HG02870 (cell line): ENCODE measurements around the gene OAF.

Experiments used
- ATAC-seq: cut with Tn5 transposase; IDR thresholded peaks from one replicate; pipeline ENCODE4 v1.9.1; 2021; ENCODE audit warnings: mild to moderate bottlenecking, moderate library complexity; ENCODE audit not compliant: unreplicated experiment

The OAF gene

DNA sequence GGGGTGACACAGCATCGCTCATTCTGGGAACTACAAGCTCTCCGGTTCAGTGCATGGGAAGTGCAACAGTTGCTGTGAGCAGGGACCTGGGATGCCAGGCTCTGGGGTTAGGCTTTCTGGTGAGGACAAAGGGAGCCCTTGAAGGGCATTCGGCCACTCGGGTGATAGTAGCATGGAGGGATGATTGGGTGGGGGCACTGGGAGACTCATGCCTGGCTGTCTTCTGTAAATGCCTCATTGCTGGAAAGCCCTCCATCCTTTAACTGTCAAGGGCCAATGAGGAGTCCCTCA, 9.9 kb downstream of the OAF start:
- no peak for ATAC-seq

DNA sequence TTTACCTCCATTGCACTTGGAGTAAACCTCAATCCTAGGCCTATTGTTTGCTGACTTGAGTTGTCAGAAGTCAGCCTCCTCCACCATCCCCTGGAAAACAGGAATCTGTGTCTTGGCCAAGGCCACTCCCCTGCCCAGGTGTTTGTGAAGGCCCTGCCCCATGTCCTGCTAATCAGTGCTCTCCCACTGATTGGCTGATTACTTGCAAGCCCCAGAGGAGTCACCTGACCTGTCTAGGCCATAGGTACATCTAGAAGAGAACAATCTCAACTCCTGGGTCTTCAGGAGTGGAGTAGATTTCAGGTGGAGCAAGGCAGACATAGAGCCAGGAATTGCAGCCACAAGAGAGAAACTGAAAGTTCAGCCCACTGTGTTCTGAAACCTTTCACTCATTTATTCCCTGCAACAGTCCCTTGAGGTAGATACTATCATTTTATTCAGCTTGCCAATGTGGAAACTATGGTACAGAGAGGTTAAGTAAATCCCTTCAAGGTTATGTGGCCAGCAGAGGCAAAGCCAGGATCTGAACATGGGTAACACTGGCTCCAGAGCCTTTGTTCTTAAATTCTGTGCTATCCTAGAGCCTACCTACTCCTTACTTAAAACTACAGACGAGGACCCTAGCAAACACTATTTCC, 10.4 kb downstream of the OAF start:
- ATAC-seq: no peak

DNA sequence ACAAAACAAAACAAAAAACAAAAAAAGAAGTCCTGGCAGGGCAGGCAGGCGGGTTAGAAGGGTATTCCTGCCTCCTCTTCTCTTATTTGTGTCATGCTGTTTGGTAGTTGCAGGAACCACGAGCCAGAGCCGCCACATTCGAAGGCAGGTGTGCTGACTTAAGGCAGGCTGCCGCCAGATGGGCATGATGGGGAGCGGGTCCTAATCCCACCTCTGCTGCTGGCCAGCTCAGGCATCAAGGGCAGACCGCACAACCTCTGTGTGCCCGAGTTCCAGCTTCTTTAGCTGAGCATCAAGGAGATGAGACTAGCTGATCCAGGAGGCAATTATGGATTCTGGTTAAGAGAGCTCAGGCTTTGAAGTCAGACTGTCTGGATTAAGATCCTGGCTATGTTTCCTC, 12.1 kb downstream of the OAF start:
- ATAC-seq: no peak

DNA sequence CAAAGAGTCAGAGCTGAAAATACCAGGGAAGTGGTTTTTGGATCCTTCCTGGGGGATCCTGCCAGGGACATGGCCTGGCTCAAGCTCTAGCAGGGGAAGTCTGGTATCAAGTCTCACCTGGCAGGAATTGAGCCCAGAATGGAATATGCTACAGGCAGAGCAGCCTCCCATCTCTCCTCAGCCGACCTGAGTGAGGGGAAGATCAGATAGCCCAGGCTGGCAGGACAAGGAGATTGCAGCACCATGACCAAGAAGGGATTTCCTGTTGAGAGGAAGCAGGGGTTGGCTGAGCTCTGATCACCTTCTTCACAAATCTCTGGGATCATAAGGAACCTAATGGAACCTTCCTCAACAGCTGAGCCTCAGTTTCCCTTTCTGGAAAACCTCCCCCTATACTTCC, 13.0 kb downstream of the OAF start:
- no peak for ATAC-seq

DNA sequence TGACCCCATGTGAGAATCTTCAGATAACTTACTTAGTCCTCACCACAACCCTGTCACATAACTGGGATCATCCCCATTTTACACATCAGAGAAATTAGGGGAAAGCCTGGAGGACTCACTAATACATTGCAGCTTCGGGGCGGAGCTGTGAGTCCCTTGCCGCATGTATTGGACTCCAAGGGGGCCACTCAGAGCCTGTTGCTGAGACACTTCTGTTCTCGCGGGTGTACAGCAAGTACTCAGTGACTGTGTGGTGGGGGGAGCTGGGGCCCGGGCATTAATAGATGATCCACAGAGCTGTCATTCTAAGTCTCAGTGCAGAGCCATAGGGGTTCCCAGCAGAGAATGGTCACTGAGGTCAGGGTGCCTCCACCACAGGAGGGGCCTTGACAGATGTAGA, 13.5 kb downstream of the OAF start:
- no peak for ATAC-seq

DNA sequence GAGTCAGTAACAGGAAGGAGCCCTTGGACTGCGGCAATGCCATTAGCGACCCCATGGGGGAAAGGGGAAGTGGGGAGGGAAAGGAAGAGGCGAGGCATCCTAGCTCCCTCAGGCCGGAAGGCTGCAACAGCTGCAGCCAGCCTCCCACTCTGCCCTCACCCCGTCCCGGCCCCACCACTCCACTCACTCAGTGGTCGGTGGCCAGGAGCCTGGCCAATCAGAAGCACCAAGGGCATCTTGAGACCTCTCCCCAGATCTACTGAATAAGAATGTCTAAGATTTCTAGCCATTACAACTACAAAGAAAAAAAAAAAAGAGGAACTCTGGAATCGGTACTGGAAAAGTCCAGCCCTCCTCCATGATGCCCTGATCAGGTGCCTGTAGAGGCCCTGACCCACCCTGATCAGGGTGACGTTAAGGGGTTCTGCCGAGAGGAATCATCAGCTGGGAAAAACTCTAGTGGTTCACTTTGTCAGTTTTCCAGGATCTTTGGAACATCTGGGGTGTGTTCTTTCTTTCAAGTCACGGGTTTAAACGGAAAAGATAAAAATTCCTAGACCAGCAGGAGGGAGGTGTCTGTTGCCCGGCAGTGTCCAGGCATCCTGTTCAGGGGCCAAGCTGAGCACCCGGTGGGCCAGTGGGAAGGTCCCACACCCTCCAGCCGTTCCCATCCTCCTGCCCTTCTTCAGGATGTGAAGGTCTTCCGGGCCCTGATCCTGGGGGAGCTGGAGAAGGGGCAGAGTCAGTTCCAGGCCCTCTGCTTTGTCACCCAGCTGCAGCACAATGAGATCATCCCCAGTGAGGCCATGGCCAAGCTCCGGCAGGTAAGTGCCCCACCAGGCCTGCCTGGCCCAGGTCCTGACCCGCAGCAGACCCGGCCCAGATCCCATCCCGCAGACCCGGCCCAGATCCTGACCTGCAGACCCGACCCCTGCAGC, 14.4 kb downstream of the OAF start:
- ATAC-seq: no peak

DNA sequence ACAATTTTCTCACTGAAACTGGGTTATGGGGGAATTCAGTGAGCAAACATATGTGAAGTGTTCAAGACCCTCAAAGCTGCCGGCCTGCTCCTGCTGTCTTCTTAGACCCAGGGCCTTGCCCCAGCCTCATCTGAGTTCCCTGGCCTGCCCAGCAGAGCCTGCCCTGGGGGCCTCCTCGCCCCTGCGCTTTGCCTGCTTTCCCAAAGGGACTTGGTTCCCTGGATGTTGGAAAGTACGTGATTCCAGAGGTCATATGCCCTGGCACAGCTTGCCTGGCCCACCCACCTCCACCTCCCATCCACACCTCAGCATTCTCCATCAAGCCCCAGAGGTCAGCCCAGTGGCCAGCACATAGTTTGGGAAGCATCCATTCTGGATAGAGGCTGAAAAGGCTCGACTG, 15.4 kb downstream of the OAF start:
- ATAC-seq: no peak

DNA sequence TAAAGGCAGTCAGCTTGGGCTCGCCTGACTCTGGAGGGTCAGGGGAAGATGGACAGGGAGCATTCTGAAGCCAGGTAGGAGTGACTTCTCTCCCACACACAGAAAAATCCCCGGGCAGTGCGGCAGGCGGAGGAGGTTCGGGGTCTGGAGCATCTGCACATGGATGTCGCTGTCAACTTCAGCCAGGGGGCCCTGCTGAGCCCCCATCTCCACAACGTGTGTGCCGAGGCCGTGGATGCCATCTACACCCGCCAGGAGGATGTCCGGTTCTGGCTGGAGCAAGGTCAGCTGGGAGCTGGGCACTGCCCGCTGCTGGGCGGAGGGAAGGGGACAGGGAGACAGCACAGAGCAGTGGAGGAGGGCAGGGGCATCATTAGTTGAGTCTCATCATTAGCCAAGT, 15.9 kb downstream of the OAF start:
- ATAC-seq: no peak

DNA sequence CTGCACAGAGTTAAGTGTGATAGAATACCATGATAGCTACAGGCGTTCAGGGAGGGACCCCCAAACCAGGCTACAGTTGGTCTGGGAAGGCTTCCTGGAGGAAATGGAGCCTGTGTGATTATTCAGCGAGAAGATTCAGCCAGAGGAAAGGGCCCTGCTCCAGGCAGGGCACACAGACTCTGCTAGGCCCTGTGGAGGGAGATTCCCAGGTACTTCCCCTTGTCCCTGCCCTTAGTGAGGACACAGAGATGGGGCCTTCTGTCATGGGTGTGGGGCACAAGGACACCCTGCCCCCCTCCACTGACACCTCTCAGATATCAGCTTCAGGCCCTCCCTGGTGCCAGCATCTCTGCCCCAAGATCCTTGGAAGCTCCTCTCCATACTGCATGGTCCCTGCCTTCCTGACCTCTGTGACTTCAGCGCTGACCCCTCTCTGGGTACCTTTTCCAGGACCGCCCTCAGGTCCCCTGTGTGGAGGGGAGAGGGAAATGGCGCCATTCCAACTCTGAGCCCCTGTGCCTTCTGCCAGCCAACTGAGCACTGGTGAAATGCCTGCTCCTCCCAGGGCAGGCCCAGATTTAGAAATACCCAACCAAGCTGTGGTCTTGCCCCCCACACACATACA, 16.5 kb downstream of the OAF start:
- no peak for ATAC-seq

DNA sequence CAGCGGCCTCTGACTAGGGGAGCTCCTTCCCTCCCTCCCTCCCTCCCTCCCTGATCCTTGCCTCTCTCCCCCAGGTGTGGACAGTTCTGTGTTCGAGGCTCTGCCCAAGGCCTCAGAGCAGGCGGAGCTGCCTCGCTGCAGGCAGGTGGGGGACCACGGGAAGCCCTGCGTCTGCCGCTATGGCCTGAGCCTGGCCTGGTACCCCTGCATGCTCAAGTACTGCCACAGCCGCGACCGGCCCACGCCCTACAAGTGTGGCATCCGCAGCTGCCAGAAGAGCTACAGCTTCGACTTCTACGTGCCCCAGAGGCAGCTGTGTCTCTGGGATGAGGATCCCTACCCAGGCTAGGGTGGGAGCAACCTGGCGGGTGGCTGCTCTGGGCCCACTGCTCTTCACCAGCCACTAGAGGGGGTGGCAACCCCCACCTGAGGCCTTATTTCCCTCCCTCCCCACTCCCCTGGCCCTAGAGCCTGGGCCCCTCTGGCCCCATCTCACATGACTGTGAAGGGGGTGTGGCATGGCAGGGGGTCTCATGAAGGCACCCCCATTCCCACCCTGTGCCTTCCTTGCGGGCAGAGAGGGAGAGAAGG, 18.1 kb downstream of the OAF start:
- ATAC-seq: no peak

DNA sequence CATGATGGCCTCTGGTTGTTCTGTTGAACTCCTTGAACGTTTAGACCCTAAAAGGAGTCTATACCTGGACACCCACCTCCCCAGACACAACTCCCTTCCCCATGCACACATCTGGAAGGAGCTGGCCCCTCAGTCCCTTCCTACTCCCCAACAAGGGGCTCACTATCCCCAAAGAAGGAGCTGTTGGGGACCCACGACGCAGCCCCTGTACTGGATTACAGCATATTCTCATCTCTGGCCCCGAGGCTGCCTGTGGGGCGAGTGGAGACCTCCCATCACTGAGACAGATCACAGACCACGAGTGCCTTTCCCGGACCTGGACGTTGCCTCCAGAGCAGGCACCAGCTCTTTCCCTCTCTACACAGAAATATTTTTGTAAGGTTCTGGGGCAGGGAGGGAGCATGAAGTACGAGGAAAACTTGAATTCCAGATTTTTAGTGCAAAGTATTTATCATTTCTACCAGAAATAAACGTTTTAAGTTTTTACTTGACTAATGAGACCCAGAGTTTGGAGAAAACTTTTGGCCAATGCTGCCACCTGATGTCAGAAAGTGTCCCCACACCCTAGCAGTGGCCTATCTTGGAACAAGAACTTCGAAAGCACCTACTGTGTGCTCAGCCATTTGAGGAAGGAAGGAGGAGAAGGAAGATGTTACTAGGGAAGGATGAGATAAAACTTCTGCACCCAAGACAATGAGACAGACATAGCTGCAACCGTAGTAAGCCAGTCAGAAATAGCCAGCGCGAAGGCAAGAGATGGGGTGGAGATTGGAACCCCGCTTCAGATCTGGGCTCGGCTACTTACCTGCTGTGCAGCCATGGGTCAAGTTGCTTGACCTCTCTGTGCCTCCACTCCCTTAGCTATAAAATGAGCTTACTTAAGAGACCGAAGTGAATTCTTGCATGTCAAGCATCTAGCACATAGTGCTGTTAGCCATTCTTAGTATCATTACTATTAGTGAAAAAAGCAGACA, 18.9 kb downstream of the OAF start:
- no peak for ATAC-seq

DNA sequence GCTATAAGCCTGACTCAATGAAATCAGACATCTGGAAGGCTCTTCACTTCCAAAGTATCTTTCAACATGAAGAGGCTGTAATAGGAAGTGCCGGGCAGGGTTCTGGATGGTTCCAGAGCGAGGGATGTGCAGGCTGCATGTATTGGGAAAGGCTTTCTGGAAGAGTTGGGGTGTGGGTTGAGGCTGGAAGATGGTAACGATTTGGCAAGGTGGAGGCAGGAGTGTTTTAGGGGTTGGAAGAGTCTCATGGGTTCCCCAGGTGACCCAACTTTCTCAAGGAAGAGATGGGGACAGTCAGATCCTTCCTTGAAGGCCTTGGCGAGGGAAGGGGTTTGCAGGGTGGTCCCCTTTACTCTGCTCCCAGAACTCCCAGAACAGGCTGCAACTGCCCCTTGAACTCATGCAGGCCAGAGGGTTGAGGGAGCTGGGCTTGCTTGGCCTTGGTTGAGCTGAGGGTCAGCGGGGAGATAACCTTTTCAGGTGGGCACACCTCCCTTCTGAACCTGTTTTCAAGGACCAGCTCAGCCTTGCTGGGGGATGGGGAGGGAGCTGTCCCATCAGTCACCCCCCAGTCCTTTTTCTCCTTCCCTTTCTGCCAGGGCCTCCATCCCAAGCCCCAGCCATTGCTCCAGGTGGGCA, 19.7 kb downstream of the OAF start:
- ATAC-seq: no peak

DNA sequence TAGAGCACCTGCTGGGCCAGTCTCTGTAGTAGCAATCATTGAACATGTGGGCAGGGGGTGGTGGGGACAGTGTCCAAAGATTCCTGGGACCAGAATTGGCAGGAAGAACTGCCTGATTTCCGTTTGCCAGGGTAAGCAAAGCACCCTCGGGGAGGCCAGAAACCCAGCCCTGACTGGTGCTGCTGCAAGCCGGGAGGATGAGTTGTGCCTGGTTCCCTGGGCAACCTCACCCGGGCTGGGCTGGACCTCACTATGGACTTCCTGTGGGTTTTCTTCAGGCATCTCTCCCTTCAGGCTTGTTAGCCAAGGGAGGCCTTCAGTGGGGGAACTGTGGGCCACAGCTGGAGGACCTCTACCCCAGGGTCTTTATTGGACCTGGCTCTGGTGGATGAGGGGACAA, 21.1 kb downstream of the OAF start:
- no peak for ATAC-seq

DNA sequence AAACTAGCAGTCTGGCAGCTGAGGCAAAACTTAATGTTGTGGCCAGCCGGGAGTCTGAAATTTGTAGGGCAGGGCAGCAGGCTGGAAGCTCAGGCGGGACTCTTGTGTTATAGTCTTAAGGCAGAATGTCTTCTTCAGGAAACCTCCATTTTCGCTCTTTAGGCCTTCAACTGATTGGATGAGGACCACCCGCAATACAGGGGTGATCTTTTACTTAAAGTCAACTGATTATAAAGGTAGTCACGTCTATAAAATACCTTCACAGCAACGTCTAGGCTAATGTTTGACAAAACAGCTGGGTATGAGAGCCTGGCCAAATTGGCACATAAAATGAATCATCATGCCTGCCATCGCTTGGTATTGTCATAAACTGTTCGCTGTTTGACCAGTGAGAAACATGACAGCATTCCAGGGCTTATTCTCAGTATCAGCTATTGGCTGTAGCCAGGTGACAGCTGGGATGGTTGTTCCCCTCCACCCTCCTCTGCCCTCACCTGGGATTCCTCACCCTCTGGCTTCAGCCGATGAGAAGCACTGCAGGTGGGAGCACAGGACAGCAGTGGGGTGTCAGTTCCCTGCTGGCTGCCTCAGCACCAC, 22.5 kb downstream of the OAF start:
- no peak for ATAC-seq

DNA sequence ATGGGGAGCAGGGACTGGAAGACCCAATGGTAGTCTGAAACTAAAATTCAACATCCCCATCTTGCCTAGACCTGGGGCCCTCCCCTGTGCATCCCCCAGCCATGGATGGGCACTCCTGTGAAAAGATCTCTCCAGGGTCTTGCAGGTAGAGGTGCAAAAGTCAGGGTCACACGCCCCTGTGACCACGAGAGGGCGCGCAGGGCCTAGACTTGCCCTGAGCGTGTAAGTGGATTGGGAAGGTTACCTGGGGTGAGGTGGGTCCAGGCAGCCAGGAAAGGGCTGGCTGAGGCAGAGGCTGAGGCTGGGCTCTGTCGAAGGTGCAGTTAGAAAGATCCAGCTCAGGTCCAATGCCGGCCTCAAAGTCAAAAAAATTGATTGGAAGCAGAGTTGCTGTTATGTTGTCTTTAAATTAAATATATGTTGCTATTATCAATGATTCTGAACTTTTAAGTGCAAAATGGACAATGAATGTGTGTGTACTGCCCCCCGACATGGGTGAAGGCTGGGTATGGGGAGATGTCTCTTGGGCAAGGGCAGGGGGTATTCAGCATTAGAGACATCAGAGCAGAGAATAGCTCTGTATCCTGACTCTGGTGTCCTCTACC, 24.3 kb downstream of the OAF start:
- ATAC-seq: no peak

DNA sequence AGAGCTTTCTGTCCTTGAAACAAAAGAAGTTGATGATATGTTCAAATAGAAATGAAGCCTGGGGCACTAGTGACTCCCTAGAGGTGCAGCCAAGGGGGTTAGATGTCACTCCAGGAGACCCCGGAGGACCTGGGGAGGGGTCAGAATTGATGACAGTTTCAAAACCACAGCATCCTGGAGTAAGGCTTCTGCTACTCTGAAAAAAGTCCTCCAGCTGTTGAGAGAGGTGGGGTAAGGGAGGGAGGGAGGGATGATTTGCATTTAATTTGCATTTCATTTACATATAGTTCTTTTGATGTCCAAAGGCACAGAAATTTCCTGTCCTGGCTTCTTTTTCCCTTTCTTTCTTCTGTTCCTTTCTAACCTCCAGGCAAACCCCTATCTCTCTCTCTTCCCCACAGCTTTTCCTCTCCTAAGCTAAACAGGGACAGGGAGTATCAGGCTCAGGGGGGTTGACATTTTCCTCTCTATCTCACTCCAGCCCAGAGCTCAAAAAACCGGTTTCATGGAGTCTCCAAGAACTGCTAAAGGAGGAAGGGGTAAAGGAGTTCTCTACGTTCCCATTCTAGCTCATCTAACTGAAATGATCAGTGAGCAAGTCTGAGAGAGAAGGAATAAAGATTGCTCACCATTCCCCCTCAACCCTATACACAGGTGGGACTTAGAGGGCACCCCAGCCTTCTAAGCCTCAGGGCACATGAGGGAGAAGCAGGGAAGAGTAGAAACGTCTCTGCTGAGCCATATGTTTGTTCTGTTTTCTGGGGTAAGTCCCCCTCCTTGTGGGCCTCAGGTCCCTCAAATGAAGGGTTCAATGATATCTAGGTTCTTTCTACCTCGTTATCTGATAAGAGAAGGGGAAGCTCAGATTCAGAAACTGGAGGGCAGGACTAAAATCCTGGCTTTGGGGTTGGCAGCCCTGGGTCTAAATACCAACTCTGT, 25.6 kb downstream of the OAF start:
- no peak for ATAC-seq

DNA sequence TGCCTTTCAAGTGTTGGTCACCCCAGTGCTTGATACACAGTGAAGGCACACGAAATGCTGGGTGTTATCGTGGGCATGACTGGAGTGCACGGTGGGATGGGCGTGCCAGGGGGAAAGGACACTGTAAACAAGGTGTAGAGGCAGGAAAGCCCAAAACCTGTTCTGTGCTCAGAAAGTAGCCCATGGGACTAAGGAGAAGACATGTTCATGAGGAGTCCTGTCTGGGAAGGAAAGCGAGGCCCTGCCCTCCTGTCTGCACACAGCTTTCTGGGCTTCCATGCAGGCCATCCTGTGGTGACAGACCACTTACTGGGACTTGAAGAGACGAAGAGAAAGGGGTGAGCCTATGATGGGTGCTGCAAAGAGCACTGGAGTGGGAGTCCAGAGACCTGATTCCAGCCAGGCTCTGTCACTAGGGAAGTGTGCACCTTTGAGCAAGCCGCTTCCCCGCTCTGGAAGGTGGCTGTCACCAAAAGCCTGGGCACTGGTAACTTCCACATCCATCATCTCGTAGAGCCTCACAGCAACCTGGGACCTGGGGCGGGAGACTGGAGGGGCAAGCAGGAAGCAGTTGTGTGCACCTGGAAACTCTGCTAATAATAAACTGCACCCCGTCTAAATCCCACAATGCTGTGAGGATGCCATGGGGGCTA, 28.3 kb downstream of the OAF start:
- ATAC-seq: no peak
